Epidermal melanocyte (primary cell): ENCODE results near the gene CENPM.

Source experiments
- DNase-seq: peaks from one replicate; pipeline ENCODE4 v3.0.0; 2011; ENCODE audit warnings: low spot score; ENCODE audit not compliant: insufficient read length

Gene CENPM

DNA sequence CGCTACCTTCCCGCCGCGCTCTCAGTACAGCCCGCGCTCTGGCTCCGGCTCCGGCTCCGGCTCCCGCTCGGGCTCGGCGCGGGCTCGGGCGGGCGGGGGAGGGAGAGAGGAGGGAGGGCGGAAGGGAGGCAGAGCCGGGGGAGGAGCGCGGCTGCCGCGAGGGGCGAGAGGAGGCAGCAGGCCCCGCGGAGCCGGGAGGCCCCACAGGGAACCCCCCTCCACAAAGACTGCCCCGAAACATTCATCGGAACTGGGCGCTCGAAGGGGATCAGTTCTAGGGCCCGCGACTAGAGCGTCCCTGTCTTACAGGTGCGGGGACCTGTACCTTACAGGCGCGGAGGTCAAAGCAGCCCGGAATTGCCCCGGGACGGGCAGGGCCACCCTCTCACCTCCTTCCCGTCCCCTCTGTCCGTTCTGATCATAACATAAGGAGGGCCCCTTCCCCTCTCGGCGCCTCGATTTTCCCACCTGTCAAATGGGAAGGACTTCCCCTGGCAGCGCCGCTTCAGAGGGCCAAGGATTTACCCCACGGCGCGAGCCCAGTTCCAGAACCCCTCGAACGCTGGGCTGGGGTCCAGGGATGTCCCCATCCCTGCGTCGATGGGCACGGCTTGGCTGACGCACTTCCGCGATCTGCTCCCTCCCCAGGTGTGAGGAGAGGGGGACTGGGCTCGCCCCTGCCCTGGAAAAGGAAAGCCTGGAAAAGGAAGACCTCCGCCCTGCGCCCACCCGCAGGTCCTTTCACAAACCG, 31.7 kb downstream of the CENPM start, which contains the start of gene SHISA8:
Gene SHISA8 (minus strand): TSS at position 40 of the 751 bp plus-strand sequence. CDS start 407 bp downstream, outside the sequence.
- DNase-seq: no peak

DNA sequence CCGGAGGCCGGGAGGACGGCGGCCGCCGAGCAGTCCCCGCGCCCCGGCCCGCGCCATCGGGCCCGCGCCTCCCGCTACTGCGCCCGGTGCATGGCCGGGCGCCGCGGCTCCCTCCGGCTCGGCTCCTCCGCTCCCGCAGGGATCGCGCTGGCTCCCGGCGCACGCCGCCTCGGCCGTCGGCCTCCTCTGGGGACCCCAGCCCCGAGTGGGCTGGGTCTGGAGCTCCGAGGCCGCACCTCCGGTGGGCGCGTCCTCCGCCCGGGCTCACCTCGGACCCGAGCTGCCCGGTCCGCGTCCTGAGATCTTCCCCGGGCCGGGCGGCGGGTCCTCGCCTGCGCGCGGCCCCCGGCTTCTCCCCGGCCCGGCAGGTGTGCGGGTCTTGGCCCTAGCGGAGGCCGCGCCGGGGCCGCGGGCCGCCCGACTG, 32.3 kb downstream of the CENPM start:
- no peak for DNase-seq

DNA sequence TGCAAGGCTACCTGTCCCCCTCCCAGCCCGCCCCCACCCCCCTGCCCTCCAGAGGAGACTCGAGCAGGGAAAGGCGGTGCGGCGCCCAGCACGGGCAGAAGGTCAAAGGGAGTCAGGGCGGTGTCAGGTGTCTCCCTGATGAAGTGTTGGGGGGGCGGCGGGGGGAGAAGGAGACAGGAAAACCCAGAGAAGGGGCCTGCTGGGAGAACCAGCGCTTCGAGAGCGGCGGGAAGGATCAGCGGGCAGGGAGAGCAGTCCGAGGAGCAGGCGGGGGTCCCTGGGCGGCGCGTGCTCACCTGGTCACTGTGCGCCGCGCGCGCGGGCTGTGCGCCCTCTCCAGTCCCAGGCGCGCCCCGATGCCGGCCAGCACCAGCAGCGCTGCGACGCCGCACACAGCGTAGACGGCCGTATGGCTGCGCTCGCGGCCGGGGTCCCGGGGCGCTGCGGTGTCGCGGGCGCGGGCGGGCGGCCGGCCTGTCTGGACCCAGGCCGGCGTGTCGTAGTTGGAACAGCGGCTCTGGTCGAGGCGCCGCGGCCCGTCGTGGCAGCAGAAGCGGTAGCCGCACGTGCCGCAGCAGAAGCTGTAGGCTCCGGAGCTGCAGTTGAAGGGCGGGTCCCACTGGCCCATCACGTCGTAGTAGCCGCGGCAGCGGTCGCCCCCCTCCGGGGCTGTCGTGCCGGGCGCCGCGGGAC, 33.0 kb downstream of the CENPM start:
- no peak for DNase-seq

DNA sequence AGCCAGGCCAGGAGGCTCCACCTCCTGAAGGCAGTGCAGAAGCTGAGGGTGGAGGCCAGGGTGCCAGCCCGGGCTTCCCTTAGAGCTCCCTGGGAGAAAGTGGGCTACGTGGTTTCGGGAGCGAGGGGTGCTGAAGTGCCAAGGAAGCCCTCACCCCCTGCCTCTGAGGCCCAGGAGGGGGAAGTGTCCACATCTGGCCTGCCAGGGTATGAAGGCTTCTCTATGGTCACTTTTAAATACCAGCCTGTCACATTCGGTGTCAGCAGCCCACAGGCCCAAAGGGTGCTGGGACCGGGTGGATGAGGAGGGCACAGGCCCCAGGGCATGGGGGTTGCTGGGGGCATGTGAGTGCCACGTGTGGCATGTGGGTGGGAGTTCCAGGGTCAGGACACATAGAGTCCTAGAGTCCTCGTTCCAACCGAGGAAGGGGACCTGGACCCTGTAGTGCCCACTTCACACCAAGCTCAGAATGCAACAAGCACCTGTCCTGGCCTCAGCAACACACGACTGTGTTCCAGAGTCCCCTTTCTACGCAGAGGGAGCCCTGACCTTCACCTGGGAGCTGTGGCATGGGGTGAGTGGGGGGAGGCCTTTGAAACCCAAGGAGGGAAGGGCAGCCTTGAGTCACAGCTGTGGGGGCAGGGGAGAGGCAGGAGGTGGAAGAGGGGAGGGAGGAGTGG, 33.8 kb downstream of the CENPM start:
- DNase-seq: no peak

DNA sequence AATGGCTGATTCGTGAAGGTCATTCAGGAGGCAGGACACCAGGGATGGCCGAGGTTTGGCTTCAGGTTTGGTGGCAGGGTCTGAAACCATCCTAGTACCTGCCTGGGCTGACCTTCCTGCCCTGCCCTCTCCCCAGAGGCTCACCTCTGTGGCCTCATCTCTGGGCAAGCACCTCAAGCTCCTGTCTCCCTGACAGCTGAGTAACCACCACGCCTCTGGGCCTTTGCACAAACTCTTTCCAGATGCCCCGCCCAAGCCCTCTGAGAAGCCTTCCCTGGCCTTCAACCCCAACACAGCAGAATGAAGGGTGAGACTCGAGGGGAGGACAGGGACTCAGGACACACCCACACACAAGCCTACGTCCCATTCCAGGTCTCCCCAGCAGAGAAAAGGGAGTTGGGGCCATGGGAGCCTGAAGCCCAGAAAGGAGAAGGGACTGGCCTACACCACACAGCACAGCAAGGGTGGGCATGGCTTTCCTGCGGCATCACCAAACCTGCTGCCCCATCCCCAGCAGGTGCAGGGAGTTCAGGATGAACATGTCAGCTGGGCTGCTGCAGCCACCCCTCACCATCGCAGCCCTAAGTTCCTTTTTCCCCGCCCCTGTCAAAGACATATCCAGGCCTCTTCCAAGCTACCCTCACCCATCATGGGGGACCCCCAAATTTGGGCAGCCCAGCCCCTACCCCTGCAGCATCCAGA, 34.5 kb downstream of the CENPM start:
- DNase-seq: no peak

DNA sequence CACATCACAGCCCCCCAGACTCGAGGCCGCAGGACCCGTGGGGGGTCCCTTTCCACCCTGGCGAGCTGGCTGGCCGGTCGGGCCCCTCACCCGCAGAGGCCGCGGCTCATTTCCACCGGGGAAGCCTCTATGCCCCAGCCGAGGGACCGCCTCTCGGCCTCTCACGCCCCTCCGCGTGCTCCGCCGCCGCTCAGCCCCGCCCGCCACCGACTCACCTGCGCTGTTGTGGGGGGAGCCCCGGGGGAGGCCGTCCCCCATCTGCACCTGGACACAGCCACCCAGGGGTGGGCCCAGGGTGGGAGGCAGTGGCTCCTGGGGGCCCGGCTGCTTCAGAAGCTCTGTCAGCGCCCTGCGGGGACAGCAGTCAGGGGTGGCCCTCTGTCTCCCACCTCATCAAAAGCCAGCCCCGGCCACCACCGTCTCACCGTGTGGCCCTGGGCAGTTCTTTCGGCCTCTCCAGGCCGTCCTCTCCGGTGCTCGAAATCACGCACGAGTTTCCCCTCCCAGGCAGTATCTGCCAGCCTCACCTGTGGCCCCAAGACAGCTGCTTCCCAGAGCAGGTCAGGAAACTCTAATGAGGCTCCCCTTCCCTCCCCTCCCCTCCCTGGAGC, 35.8 kb downstream of the CENPM start:
- DNase-seq: no peak

DNA sequence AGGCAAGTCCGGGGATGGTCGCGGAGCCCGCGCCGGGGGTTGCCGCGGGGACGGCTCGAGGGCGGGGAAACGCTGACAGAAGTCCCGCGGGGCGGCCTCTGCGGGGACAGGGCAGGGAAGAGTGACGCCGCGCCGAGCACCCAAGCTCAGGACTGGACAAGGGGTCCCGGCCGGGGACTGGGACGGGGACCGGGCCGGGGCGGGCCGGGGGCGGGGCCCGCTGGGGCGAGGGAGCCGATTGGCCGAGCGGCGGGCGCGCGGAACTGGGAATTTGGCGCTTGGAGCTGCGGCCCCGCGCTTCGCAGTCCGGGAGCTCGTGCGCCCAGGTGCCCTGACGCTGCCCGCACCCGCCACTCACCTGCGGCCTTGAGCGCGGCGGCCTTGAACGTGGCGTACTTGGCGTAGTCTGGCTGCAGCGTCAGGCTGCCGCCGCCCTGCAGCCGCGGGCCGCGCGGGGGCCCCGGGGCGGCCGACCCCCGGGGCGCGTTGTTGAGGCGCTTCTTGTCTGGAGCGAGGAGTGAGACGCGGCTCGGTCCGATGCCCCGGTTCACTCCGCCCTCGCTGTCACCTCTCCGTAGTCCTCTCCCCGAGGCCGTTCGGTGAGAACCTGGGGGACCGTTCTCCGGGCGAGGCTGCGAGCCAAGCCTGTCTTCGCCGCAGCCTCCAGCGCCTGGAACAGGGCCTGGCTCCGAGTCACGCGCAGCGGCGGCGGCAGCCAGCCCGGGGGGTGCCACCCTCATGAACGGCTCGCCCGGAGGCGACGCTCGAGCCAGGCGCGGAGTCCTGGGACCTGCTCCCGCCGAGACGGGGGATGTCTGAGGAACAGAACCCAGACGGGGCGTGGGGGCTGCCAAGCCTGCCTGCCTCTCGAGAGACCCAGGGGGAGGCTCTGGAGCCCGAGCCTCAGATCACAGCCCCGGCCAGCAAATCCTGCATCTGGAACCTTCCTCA, 36.6 kb downstream of the CENPM start:
- peak; percentile 60 for DNase-seq

DNA sequence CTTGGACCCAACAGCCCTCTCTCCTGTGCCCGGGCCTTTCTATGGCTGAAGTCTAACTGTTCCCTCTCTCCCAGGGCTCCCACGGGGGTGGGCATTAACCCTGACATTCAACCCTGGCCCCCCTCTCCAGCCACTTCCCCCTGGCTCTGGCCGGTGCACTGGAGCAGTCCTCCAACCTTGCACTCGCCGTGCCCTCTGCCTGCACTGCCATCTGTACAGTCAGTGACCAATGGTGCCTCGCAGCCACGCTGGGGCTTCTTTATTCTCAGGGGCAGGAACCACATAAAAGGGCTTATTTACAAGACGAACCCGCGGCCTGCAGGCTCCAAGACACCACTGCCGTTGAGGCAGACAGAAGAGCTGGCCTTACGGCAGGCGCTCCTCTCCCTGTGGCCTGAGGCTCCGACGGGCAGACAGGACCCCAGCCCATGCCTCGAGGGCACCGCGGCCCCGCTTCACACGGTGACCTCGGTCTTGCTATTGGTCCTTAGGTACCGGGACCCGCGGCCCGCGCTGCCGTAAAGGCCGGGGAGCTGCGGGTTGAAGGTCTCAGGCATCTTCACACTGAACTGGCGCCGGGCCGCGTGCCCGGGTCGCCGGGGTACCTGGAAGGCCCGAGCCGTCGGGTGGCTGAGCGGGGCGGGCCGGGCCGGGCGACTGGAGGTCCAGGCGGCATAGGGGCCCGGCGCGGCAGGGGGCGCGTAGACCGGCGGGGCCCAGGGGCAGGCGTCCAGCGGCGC, 37.5 kb downstream of the CENPM start:
- DNase-seq: no peak

DNA sequence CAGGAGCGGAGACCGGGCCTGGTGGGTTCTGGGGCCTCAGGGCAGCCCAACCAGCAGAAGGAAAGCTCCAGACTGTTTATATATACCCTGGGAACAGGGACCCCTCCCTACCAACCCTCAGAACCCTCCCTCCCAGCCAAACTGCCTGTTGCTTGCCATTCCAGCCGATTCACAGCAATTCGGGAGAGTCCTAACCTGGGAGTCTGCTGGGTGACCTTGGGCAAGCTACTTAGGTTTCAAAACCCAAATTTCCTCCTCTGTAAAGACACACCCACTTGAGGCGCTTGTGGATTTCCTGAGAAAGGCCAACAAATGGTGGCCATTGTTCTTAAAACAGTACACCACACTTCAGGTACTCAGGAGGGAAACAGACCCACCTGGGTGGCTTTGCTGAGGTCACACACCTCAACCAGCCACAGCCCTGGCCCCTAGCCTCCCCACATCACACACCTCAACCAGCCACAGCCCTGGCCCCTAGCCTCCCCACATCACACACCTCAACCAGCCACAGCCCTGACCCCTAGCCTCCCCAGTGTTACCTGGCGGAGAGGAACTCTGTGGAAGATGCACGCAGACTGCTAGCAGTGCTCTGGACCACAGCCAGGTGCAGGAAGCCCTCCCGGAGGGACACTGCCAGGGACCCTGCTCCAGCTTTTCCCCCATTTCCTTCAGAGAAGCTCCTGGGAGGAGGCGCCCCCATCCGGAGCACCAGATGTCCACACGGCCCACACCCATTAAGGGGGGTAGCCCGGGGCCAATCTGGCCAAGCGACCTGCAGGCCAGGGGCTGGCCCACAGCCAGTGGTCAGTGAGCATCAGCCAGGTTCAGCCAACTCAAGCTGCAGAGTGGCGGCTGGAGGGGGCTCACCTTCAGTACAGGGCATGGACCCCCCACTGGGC, 38.3 kb downstream of the CENPM start:
- DNase-seq: no peak

DNA sequence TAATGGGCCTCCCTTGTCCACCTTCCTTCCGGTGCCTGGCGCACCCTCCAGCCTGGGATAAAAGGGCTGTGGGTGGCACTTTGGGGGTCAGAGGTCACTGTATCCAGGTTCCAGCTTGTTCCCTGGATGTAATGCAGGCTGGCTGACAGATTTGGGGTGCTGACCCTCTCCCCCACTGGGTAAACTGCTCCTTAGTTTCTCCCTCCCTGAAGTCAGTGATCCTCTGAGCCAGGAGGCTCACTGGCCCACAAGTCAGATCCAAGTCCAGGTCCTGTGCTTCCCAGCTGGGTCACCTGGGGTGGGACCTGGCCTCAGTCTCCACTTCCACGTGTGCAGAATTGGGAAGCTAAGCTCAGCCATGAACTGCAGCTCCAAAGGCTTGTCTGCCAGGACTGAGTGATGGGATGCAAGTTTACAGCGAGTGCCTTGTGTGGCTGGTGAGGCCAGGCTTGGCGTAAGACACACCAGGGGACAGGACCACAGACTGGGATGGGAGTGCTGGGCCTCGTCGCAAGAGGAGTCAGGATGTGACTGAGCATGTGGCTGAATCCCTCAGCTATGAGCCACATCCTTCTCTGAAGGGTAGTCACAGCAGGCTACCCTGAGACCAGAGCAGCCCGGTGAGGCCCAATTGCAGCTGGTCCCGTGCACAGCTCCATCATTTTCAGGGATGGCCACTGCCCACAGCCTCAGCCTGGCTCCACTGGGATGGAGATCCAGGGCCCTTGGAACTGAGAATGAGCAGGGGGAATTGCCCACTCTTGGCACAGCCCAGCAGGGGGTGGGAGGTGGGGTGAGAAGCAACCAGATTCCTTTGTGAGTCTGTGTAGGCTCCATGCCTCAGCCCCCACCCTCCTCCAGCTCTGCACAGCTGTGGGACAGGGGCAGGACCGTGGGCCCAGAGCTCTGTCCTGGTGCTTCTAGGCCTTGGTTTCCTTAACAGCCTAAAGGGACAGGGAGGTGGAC, 39.2 kb downstream of the CENPM start:
- DNase-seq: no peak

DNA sequence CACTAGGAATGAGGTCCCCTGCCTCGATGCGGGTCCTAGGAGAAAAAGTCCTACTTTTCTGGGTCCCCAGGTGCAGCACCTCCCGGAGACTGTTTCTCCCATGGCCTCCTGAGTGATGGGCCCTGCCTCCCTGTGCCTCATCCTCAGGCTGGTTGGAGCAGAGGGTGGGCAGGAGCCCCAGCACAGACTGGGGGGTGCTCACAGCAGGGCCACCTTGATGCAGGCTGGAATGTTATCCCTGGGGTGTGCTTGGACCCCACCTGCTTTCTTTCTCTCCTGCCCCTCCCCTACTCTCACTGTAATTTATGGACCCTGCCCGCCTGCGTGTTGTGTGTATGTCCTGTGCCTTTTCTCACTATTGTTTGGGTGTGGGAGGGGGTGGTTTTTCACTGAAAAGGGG, 40.1 kb downstream of the CENPM start:
- DNase-seq: no peak

DNA sequence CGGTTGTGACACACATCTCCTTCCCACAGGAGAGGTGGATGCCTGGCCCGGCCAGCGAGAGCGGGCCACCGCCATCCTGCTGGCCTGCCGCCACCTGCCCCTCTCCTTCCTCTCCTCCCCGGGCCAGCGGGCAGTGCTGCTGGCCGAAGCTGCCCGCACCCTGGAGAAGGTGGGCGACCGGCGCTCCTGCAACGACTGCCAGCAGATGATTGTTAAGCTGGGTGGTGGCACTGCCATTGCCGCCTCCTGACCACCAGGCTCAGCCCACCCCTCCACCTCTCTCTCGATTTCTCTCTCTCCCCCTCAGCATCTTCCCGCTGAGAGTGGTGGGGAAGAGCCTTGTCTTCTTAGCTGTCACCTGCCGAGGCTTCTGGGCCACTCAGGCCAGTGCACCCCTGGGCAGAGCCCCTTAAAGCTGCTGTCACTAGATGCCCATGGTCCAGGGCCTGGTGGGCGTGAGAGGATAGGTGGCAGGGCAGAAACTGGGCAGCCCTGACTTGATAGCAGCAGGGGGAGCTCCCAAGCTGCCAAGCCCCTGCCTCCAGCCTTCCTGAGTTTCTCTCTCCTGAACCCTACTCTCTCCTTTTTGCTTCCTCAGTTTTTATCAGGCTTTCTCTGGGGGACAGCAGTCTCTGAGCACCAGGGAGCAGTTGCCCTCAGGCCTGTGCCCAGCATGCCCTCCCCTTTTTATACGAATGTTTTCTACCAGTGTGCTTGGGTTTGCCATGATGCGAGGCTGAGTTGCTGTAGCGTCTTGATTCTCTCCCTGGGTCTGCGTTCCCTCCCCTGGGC, 41.3 kb downstream of the CENPM start:
- no peak for DNase-seq

DNA sequence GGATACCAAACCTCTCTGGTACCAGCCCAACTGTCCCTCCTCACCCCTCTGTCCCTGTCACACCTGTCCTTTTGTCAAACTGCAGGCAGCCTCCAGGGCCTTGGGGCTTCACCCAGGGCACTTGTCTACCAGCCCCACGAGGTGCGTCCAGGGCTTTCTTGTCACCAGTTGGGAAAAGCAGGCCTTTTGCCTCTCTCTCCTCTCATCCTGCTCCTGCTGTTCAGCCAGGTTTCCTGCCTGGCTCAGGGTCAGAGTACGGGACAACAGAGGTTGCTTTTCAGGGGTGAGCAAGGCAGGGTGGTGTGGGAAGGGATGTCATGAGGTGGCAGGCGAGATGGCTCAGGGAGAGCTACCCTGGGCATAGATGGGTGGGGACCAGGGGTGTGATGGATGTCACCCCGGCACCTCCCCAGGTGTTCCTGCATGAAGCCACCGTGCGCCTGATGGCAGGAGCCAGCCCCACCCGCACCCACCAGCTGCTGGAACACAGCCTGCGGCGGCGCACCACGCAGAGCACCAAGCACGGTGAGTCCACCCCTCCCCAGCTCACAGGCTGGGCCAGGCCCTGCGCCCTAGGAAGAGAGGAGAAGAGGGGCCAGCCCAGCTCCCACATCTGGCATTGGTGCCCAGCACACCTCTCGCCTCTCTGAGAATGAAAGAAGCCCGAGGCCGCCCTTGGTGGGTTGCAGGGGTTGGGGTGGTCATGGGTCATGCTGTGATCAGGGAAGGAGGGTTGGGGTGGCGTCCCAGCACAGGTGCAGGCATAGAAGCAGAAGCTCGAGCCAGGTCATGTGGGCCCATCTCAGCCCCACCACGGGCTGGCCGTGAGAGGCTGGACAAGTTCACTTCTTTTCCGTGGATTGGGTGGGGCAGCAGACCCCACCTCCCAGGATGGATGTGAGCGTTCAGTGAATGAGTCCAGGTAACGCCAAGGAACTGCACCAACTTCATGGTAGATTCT, 42.2 kb downstream of the CENPM start:
- DNase-seq: no peak

DNA sequence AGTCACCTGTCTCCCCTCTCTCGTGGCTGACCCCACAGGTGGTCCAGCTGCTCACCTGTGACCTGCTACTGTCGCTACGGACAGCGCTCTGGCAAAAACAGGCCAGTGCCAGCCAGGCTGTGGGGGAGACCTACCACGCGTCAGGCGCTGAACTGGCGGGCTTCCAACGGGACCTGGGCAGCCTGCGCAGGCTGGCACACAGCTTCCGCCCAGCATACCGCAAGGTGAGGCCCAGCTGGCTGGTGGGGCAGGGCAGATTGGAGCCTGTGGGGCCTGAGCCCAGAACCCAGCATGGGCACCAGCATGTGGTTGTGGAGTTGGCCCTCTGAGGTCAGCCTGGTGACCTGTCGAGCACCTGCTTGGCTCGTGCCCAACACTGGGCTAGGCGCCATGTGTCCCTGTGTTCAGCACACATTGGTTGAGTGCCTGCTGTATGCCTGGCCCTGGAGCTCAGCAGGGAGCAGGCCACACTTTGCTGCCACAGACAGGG, 44.0 kb downstream of the CENPM start:
- DNase-seq: no peak

DNA sequence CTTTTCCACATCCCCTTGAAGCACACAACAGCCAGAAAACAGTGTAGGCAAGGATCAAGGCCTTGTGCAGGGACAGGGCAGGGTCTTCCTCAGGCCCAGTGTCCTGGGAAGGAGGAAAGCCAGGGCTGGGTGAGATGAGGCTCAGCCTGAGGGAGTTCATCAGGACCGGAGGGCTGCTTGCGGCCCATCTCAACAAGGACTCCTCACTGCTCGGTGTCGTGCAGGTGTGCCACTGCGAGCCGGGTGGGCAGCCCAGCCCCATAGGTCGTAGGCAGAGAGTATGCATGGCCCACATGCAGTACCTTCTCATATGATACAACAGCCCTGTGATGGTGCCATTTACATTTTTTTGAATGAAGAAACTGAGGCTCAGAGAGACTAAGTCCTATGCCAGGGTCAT, 44.9 kb downstream of the CENPM start:
- DNase-seq: no peak
